ENCODE data around the gene NNT. TPM values are rescaled to one million over a fixed set of nuclear protein-coding genes. Genes with fewer than 3 reads are reported as not detected.
"Not testable (repeated sequence)": the region's sequence is repeated elsewhere in the genome, so short reads cannot be mapped to it uniquely, and the experiment has no call there.

The NNT gene
- total RNA-seq, 1 donor from 2014 or later, result 32.9 TPM

GRCh38 chr5:43569236-43569746, 33.7 kb upstream of the NNT start:
- H3K27me3 ChIP-seq (ENCODE audit: control insufficient read depth, insufficient read depth, low read length), result no peaks in the 10 kb centered on the region
- TF ChIP-seq CTCF (IDR thresholded peaks at IDR 0.05; ENCODE audit: insufficient read depth, low read length, severe bottlenecking), result no peak
- FAIRE-seq (no peak), DNase-seq (ENCODE audit: low read depth) (no peak)
- no peak overlapping the region for H3K4me3 ChIP-seq (ENCODE audit: low read depth, low read length)
- H3K36me3 ChIP-seq (ENCODE audit: control insufficient read depth, insufficient read depth, low read length), result no peaks in the 10 kb centered on the region

GRCh38 chr5:43570450-43571158, 32.4 kb upstream of the NNT start:
- FAIRE-seq, result no peak
- H3K36me3 ChIP-seq (ENCODE audit: control insufficient read depth, insufficient read depth, low read length), result no peaks in the 10 kb centered on the region

GRCh38 chr5:43571237-43571636, 31.7 kb upstream of the NNT start:
- H3K27me3 ChIP-seq (ENCODE audit: control insufficient read depth, insufficient read depth, low read length), result no peaks in the 10 kb centered on the region
- no peaks in the 10 kb centered on the region for H3K36me3 ChIP-seq (ENCODE audit: control insufficient read depth, insufficient read depth, low read length)
- DNase-seq (ENCODE audit: low read depth) (no peak), FAIRE-seq (no peak)
- TF ChIP-seq CTCF (IDR thresholded peaks at IDR 0.05; ENCODE audit: insufficient read depth, low read length, severe bottlenecking), result no peak
- H3K4me3 ChIP-seq (ENCODE audit: low read depth, low read length), result no peak overlapping the region

More at GRCh38 chr5:43570450-43571158, 32.4 kb upstream of the NNT start:
- no peak for TF ChIP-seq CTCF (IDR thresholded peaks at IDR 0.05; ENCODE audit: insufficient read depth, low read length, severe bottlenecking)
- Histone ChIP-seq H3K27me3 (ENCODE audit: control insufficient read depth, insufficient read depth, low read length) (no peaks in the 10 kb centered on the region), H3K4me3 (ENCODE audit: low read depth, low read length) (no peak overlapping the region)
- no peak for DNase-seq (ENCODE audit: low read depth)

- no peak for FAIRE-seq
- DNase-seq (ENCODE audit: low read depth), result no peak
- Histone ChIP-seq H3K27me3 (ENCODE audit: control insufficient read depth, insufficient read depth, low read length) (no peaks in the 10 kb centered on the region), H3K4me3 (ENCODE audit: low read depth, low read length) (no peak overlapping the region), H3K36me3 (ENCODE audit: control insufficient read depth, insufficient read depth, low read length) (no peaks in the 10 kb centered on the region)
- no peak for TF ChIP-seq CTCF (IDR thresholded peaks at IDR 0.05; ENCODE audit: insufficient read depth, low read length, severe bottlenecking)
These were observed 30.6 kb upstream of the NNT start for GRCh38 chr5:43572357-43572756.

GRCh38 chr5:43573058-43573457, 29.9 kb upstream of the NNT start:
- Histone ChIP-seq H3K36me3 (ENCODE audit: control insufficient read depth, insufficient read depth, low read length) (no peaks in the 10 kb centered on the region), H3K4me3 (ENCODE audit: low read depth, low read length) (no peak overlapping the region), H3K27me3 (ENCODE audit: control insufficient read depth, insufficient read depth, low read length) (no peaks in the 10 kb centered on the region)
- no peak for TF ChIP-seq CTCF (IDR thresholded peaks at IDR 0.05; ENCODE audit: insufficient read depth, low read length, severe bottlenecking)
- FAIRE-seq (no peak), DNase-seq (ENCODE audit: low read depth) (no peak)

- not testable (repeated sequence) for H3K4me3 ChIP-seq (ENCODE audit: low read depth, low read length); DNase-seq (ENCODE audit: low read depth); H3K36me3 ChIP-seq (ENCODE audit: control insufficient read depth, insufficient read depth, low read length); H3K27me3 ChIP-seq (ENCODE audit: control insufficient read depth, insufficient read depth, low read length); FAIRE-seq
These were observed 22.4 kb upstream of the NNT start for GRCh38 chr5:43580402-43581210.

Measured in bronchial epithelial cell (primary cell).